Breast epithelium (tissue), 3 donors: Measurements from ENCODE around the gene TNRC18.

ENCODE experiments used
- POLR2A ChIP-seq: fragments of 450-650 bp; IDR thresholded peaks from one replicate; pipeline ENCODE4 v1.6.1; 2016; ENCODE audit warnings: antibody characterized with exemption, mild to moderate bottlenecking, moderate library complexity
- POLR2AphosphoS5 ChIP-seq, 3 donors: sonication (generic); formaldehyde crosslinking; IDR thresholded peaks; one replicate each; pipeline ENCODE4 v1.6.1; 2017; ENCODE audit warnings: antibody characterized with exemption in 3 of 3

DNA sequence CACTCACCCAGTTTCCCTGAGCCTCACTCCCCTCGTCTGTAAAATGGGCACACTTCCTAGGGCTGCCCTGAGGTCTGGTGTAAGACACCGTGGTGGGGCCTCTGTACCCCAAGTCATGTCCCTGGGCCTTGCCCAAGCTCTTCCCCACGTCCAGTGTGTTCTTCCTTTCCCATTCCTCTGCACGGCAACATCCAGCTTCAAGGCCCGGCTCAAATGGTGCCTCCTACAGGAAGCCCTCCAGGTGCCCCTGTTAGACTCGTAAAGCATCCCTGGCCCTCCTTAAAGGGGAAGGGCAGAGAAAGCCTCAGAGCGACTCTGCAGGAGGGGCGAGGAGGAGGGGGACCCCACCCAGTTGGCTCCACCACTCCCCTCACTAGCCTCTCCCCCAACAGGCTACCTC lies 132.3 kb downstream of the TNRC18 start:
- TF ChIP-seq POLR2A (no peak), POLR2AphosphoS5 (IDR thresholded peaks at IDR 0.05) (no peak)
